NB4 (cell line): ENCODE data around the gene FILIP1L.

Experiments used
- DNase-seq: peaks from one replicate; pipeline ENCODE4 v3.0.0; 2010; ENCODE audit warnings: low read depth
- H3K4me3 ChIP-seq: one replicate; pipeline ENCODE4 v1.5.1; 2011; ENCODE audit warnings: mild to moderate bottlenecking, low read depth, low read length, moderate library complexity
- MYC ChIP-seq: IDR thresholded peaks from 2 replicates; pipeline ENCODE4 v1.6.1; 2011; ENCODE audit warnings: low read depth, low read length
- POLR2A ChIP-seq: IDR thresholded peaks from 2 replicates; pipeline ENCODE4 v1.6.1; 2011; ENCODE audit warnings: mild to moderate bottlenecking; ENCODE audit not compliant: insufficient read length; ENCODE audit errors: extremely low read depth
- TF ChIP-seq, protein P1 (sequence below): IDR thresholded peaks from one replicate; pipeline ENCODE4 v1.5.1; 2012; ENCODE audit warnings: low read depth, low read length
- TF ChIP-seq, protein P2 (sequence below): IDR thresholded peaks from 2 replicates; pipeline ENCODE4 v1.6.1; 2011; ENCODE audit warnings: low read depth, low read length

Gene FILIP1L

DNA sequence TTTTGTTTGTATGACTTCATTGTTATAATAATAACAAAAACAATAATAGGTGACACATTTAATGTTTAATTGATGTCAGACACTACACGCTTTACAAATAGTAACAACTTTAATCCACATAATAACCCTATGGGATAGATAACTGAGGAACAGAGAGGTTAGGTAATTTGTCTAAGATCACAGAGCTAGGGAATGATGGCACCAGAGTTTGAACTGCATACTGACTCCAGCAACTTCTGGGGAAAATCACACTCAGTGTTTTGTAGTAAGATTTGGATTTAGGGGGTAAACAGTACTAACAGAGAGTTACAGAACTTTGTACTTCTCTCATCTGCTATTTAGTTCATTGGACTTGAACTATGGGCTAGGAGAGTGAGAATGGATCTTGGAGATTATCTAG is 230.6 kb downstream of the FILIP1L start:
- no peak for TF ChIP-seq MYC
- TF ChIP-seq, protein P1, sequence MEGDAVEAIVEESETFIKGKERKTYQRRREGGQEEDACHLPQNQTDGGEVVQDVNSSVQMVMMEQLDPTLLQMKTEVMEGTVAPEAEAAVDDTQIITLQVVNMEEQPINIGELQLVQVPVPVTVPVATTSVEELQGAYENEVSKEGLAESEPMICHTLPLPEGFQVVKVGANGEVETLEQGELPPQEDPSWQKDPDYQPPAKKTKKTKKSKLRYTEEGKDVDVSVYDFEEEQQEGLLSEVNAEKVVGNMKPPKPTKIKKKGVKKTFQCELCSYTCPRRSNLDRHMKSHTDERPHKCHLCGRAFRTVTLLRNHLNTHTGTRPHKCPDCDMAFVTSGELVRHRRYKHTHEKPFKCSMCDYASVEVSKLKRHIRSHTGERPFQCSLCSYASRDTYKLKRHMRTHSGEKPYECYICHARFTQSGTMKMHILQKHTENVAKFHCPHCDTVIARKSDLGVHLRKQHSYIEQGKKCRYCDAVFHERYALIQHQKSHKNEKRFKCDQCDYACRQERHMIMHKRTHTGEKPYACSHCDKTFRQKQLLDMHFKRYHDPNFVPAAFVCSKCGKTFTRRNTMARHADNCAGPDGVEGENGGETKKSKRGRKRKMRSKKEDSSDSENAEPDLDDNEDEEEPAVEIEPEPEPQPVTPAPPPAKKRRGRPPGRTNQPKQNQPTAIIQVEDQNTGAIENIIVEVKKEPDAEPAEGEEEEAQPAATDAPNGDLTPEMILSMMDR = no peak
- TF ChIP-seq POLR2A = no peak
- TF ChIP-seq, protein P2, sequence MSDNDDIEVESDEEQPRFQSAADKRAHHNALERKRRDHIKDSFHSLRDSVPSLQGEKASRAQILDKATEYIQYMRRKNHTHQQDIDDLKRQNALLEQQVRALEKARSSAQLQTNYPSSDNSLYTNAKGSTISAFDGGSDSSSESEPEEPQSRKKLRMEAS = no peak
- H3K4me3 ChIP-seq = no peak overlapping the region
- no peak for DNase-seq

GRCh38 chr3:99883138-99883461 is 231.2 kb downstream of the FILIP1L start:
- H3K4me3 ChIP-seq = no peak overlapping the region
- no peak for TF ChIP-seq MYC
- TF ChIP-seq, protein P1 = no peak
- TF ChIP-seq, protein P2 = no peak
- no peak for TF ChIP-seq POLR2A
- DNase-seq = no peak

DNA sequence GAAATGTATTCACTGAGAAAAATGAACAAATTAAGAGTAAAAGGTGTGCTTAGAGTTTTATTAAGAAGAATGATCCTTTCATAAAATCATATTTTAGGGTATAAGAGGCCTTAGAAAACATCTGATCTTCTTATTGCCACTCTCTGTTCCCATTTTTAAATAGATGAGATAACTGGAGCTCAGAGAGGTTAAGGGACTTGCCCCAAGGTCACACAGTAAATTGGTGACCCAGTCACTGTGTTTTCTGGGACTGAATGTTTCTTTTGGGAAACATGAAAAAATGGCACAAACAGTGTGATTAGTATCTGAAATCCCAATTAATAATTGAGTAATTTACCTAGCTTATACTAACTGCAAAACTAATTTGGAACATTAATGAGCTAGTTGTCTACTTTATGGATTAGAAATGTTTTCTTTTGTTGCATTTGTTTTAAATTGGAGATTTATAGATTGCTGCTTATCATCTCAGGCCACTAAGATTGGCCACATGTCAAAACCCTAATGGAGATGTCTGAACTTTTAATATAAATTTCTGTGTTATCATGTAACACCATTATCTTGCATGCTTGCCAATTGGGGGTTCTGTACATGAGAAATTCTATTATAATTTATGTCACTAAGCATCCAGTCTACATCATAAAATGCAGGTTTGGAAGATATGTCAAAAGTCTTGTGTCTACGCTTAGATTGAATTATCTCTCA is 231.7 kb downstream of the FILIP1L start:
- H3K4me3 ChIP-seq = no peak overlapping the region
- TF ChIP-seq MYC (no peak), POLR2A (no peak)
- TF ChIP-seq, protein P1 = no peak
- TF ChIP-seq, protein P2 = no peak
- DNase-seq = no peak

DNA sequence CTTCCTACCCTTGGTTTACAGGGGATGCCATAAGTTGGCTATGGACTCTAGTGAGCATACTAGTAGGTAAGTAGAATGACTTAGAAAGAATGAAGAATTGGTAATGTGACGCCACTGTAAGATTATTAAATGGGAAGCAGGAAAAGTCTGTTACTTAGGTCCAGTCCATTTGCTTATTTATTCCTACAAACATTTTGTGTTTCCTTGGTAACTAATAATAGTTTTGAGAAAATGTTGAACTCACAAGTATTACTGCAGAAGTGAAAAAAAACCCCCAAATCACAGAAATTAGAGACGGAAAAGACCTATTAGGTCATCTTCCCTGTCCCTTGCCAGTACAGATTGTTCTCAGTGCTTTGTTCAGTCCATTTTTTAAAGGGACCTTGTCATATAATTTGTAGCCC is 233.2 kb downstream of the FILIP1L start:
- no peak overlapping the region for H3K4me3 ChIP-seq
- no peak for DNase-seq
- TF ChIP-seq, protein P1 = no peak
- TF ChIP-seq POLR2A (no peak), MYC (no peak)
- TF ChIP-seq, protein P2 = no peak

DNA sequence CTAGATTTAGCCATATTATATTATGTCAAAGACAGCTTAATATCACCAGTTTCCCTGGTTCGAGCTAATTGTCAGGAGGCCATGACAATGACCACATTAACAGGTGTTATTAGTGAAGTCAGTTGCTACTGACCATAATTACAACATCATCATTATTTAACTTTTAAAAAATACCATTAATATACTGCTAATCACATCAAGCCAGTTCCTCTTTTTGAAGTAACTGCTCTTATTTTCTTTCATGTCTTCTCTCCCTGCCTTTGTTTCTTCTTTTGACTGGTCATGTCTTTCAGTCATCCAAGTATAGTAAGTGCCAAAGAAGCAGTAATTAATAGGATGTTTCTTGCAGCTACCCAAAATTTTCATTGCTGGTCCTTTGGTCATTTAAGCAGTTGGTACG is 235.0 kb downstream of the FILIP1L start:
- TF ChIP-seq, protein P1 = no peak
- TF ChIP-seq MYC (no peak), POLR2A (no peak)
- TF ChIP-seq, protein P2 = no peak
- DNase-seq = no peak
- H3K4me3 ChIP-seq = no peak overlapping the region
